HG03457 (cell line): ENCODE measurements around the gene LIPT2.
A peak's percentile ranks its signal among the peaks of the same experiment; 100 is the strongest.
"Not testable (repeated sequence)": the region's sequence is repeated elsewhere in the genome, so short reads cannot be mapped to it uniquely, and the experiment has no call there.

ENCODE experiments used
- ATAC-seq: cut with Tn5 transposase; IDR thresholded peaks from one replicate; pipeline ENCODE4 v1.9.1; 2021; ENCODE audit warnings: moderate number of reproducible peaks; ENCODE audit not compliant: unreplicated experiment

The LIPT2 gene

GRCh38 chr11:74492974-74493790 lies at the start of gene LIPT2:
TSS of gene LIPT2 (minus strand) at chr11:74493724. CDS start at chr11:74493703, 21 bp downstream.
- peak; percentile 97 for ATAC-seq

- no peak for ATAC-seq
Measured at GRCh38 chr11:74541466-74541865, 47.9 kb upstream of the LIPT2 start.

- ATAC-seq: no peak
Measured at GRCh38 chr11:74540270-74540669, 46.7 kb upstream of the LIPT2 start.

GRCh38 chr11:74538680-74539079 lies 45.2 kb upstream of the LIPT2 start:
- no peak for ATAC-seq

- ATAC-seq: no peak
Measured at GRCh38 chr11:74535371-74536160, 42.0 kb upstream of the LIPT2 start.

GRCh38 chr11:74534946-74535275 lies 41.4 kb upstream of the LIPT2 start:
- not testable (repeated sequence) for ATAC-seq

GRCh38 chr11:74534216-74534945 lies 40.9 kb upstream of the LIPT2 start:
- ATAC-seq: no peak

- ATAC-seq: no peak
Measured at GRCh38 chr11:74533421-74533820, 39.9 kb upstream of the LIPT2 start.

GRCh38 chr11:74532501-74533246 lies 39.1 kb upstream of the LIPT2 start:
- no peak for ATAC-seq

GRCh38 chr11:74524978-74525377 lies 31.5 kb upstream of the LIPT2 start:
- ATAC-seq: no peak

- ATAC-seq: no peak
Measured at GRCh38 chr11:74524501-74524900, 31.0 kb upstream of the LIPT2 start.

GRCh38 chr11:74522776-74523175 lies 29.3 kb upstream of the LIPT2 start:
- no peak for ATAC-seq

GRCh38 chr11:74521666-74522252 lies 28.2 kb upstream of the LIPT2 start:
- no peak for ATAC-seq

GRCh38 chr11:74520927-74521665 lies 27.6 kb upstream of the LIPT2 start:
- ATAC-seq: no peak

GRCh38 chr11:74520316-74520715 lies 26.8 kb upstream of the LIPT2 start:
- ATAC-seq: no peak

GRCh38 chr11:74519710-74520109 lies 26.2 kb upstream of the LIPT2 start:
- no peak for ATAC-seq

- ATAC-seq: not testable (repeated sequence)
Measured at GRCh38 chr11:74517592-74517991, 24.1 kb upstream of the LIPT2 start.

GRCh38 chr11:74507582-74507981 lies 14.1 kb upstream of the LIPT2 start:
- no peak for ATAC-seq

- no peak for ATAC-seq
Measured at GRCh38 chr11:74506823-74507222, 13.3 kb upstream of the LIPT2 start.

GRCh38 chr11:74505911-74506310 lies 12.4 kb upstream of the LIPT2 start:
- ATAC-seq: no peak
